ENCODE results near the gene NSD1.

Gene NSD1

GRCh38 chr5:177097016-177097985 lies 36.3 kb upstream of the NSD1 start:
- DNase-seq, result no peak

- no peak for DNase-seq
These were observed 35.5 kb upstream of the NSD1 start for GRCh38 chr5:177098120-177098469.

GRCh38 chr5:177098470-177099141 lies 35.0 kb upstream of the NSD1 start:
- DNase-seq, result no peak

GRCh38 chr5:177099422-177100093 lies 34.0 kb upstream of the NSD1 start:
- no peak for DNase-seq

- no peak for DNase-seq
These were observed 32.9 kb upstream of the NSD1 start for GRCh38 chr5:177100714-177101121.

- DNase-seq, result no peak
These were observed 29.9 kb upstream of the NSD1 start for GRCh38 chr5:177103523-177104253.

- no peak for DNase-seq
These were observed 27.7 kb upstream of the NSD1 start for GRCh38 chr5:177105691-177106476.

- DNase-seq, result no peak
These were observed 26.4 kb upstream of the NSD1 start for GRCh38 chr5:177107159-177107558.

GRCh38 chr5:177109810-177110209 lies 23.8 kb upstream of the NSD1 start:
- no peak for DNase-seq

GRCh38 chr5:177111720-177112394 lies 21.7 kb upstream of the NSD1 start:
- DNase-seq, result peak; percentile 70

GRCh38 chr5:177112589-177113220 lies 20.9 kb upstream of the NSD1 start:
- DNase-seq, result no peak

- peak; percentile 91 for DNase-seq
These were observed 19.8 kb upstream of the NSD1 start for GRCh38 chr5:177113566-177114424.

GRCh38 chr5:177116631-177117373 lies 16.8 kb upstream of the NSD1 start:
- peak; percentile 90 for DNase-seq

GRCh38 chr5:177117441-177118045 lies 16.0 kb upstream of the NSD1 start:
- DNase-seq, result no peak

GRCh38 chr5:177122566-177122965 lies 11.0 kb upstream of the NSD1 start:
- no peak for DNase-seq

- no peak for DNase-seq
These were observed 9.6 kb upstream of the NSD1 start for GRCh38 chr5:177123789-177124485.

- DNase-seq, result no peak
These were observed 9.0 kb upstream of the NSD1 start for GRCh38 chr5:177124486-177124991.

GRCh38 chr5:177126771-177127170 lies 6.8 kb upstream of the NSD1 start:
- no peak for DNase-seq

Data from hematopoietic multipotent progenitor cell treated with erythropoietin and hydrocortisone succinate and interleukin-3 and kit ligand, for 6 days (in vitro differentiated cells).